Activated CD8-positive, alpha-beta memory T cell treated with anti-CD3 and anti-CD28 coated beads, Interleukin-2, amount 10 ng/mL, durations not matched to agents 7 days and 5 days (primary cell): ENCODE results near the gene NSFL1C. TPM values are rescaled to one million over a fixed set of nuclear protein-coding genes. Genes with fewer than 3 reads are reported as not detected.
A peak's percentile ranks its signal among the peaks of the same experiment; 100 is the strongest.
"Not testable (repeated sequence)": the region's sequence is repeated elsewhere in the genome, so short reads cannot be mapped to it uniquely, and the experiment has no call there.

Experiments used
- ATAC-seq: fragments of 150-1000 bp; cut with Tn5 transposase; one replicate; pipeline ENCODE4 v1.10.0; 2021; ENCODE audit warnings: moderate library complexity
- CTCF ChIA-PET: fragments of 350-600 bp; sonication (Branson Sonifier 250); formaldehyde crosslinking; loops from one replicate; lab custom pipeline; 2021; ENCODE audit warnings: antibody characterized with exemption; lab: Charles Lee
- DNase-seq: peaks from one replicate; pipeline ENCODE4 v3.0.0-alpha.2; 2020
- H3K27ac Mint-ChIP-seq: one replicate; pipeline ENCODE4 v1.8.0; 2021; ENCODE audit warnings: mild to moderate bottlenecking, mixed read lengths
- H3K27me3 Mint-ChIP-seq: one replicate; pipeline ENCODE4 v1.8.0; 2021; ENCODE audit warnings: mixed read lengths
- H3K36me3 Mint-ChIP-seq: one replicate; pipeline ENCODE4 v1.8.0; 2021; ENCODE audit warnings: mild to moderate bottlenecking, mixed read lengths
- H3K4me1 Mint-ChIP-seq: one replicate; pipeline ENCODE4 v1.8.0; 2021; ENCODE audit warnings: mixed read lengths
- H3K4me3 Mint-ChIP-seq: one replicate; pipeline ENCODE4 v1.8.0; 2021; ENCODE audit warnings: mild to moderate bottlenecking, moderate library complexity, mixed read lengths
- H3K9me3 Mint-ChIP-seq: one replicate; pipeline ENCODE4 v1.8.0; 2022; ENCODE audit warnings: low read depth, mixed read lengths
- total RNA-seq, 2 experiments: library from RNA; stranded (reverse); gene quantifications; one replicate each; pipeline ENCODE4 v1.2.3, GENCODE V29; 2021

NSFL1C gene
- 10 to 100 TPM; 55.6 to 65.0 TPM for total RNA-seq

DNA sequence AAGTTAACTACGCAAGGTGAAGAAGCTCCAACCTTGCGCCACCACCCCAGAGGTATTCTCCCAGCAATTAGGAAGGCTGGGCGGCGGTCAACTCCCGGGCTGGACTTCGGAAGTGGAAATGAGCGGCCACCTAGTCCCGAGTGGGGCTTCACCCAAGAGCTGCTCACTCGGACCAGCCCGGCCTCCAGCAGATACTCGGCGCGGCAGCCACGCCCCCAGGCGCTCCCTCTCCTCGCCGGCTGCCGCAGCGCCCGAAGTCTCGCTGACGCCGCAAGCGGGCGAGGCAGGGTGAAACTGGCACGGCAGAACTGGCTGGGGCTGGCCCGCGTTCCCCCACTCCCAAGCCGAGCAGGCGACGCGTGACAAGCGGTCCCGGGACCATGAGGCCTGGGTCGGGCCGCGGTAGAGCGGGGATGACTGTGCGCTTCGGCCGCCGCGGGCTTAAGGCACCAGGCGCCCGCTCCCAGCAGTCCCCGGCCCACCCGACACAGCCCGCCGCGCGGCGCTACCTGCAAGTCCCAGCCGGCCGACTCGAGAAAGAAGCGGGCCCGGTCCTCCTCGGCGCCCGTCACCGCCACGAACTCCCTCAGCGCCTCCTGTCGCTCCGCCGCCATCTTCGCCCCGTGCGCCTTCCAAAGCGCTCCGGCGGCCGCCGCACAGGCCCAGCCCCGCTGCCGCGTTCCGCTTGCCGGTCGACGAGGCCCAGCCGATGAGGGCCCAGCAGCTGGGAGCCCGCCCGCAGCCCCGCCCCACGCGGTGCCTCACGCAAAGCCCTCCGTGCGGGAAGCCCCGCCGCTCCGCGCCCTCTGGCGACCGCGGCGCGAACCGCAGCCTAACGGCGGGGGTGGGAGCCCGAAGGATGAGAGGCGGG, at the start of gene NSFL1C:
Gene NSFL1C, minus strand, starts transcription at position 639 of the 871 bp plus-strand sequence. Its CDS starts 25 bp downstream, at position 614.
- peaks cover 16% of the 10 kb centered on the region for H3K27me3 Mint-ChIP-seq
- ATAC-seq (peak; percentile 98), DNase-seq (peak; percentile 97)
- H3K4me1 Mint-ChIP-seq = peaks cover 39% of the 10 kb centered on the region
- H3K36me3 Mint-ChIP-seq = peaks cover 6% of the 10 kb centered on the region
- CTCF ChIA-PET = interaction anchor here (0.7 to 5.2 kb wide), 22 partner anchors 8 to 315 kb away, joined by 3 to 24 read pairs (median 4); partner anchors contain the start of genes FKBP1A and SNPH
- no peaks in the 10 kb centered on the region for H3K9me3 Mint-ChIP-seq
- peak within 1 kb of the TSS; percentile 78 for H3K27ac Mint-ChIP-seq
- peak within 1 kb of the TSS; percentile 79 for H3K4me3 Mint-ChIP-seq

DNA sequence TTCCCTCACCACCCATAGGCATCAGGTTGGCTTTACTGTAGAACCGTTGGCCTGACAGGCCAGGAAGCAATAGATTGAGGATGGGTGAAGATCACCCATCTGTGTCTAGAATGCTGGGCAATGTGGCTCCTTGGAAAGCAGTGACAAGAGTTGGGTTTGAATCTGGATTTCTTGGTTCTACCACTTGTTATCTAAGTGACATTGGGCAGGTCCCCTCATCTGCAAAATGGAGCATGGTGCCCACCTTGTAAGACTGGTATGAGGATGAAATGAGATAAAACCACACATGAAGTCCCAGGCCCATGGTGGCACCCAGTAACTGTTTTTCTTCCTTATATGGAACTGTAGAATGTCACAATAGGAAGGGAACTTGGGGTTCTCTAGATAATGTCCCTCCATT, 47.2 kb upstream of the NSFL1C start:
- Mint-ChIP-seq H3K9me3 (peaks cover 5% of the 10 kb centered on the region), H3K4me1 (no peaks in the 10 kb centered on the region), H3K27me3 (peaks cover 18% of the 10 kb centered on the region), H3K4me3 (no peak overlapping the region), H3K36me3 (no peaks in the 10 kb centered on the region), H3K27ac (no peak overlapping the region)
- no peak for DNase-seq
- no peak for ATAC-seq
- CTCF ChIA-PET = no interaction called here

DNA sequence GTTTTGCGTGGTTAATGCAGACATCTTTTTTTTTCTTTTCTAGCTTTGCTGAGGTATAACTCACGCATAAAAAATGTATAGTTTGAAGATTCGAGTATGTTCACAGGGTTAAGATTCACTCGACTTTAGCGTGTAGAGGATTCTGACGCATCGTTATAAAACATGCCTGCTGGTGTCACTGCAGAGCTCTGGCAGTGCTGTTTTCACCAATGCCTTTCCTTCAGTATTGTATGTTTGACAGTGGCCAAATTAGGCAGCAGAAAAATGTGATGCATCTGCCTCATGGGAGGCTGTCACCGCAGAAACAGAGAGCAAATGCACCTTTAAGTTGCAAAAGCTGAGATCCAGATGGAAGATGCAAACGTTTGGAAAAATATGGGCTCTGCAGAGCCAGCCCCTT, 42.6 kb upstream of the NSFL1C start:
- CTCF ChIA-PET = interaction anchor here (0.6 to 5.6 kb wide), 9 partner anchors 10 to 267 kb away, joined by 3 to 40 read pairs (median 4); partner anchors contain the start of gene NSFL1C
- Mint-ChIP-seq H3K27ac (no peak overlapping the region), H3K4me3 (no peak overlapping the region), H3K9me3 (peaks cover 5% of the 10 kb centered on the region), H3K27me3 (peaks cover 50% of the 10 kb centered on the region), H3K36me3 (no peaks in the 10 kb centered on the region), H3K4me1 (no peaks in the 10 kb centered on the region)
- ATAC-seq = no peak
- no peak for DNase-seq

DNA sequence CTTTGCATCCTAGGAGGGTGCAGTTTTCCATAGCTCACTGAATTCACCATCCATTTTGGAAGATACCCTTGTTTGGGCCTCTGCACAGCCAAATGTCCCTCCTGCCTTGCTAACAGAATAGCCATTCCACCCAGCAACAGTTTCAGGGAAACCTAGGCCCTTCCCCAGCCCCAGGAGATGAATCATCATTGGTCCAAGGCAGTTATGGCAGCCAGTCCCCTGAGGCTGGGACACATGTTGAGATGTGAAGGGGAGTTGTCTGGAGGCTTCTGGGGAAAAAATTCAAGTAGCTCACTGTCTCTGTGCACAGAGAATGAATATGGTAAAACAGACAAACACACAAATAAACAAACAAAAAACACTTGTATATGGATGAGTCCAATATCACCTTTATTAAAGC, 41.9 kb upstream of the NSFL1C start:
- no peak overlapping the region for H3K4me3 Mint-ChIP-seq

DNA sequence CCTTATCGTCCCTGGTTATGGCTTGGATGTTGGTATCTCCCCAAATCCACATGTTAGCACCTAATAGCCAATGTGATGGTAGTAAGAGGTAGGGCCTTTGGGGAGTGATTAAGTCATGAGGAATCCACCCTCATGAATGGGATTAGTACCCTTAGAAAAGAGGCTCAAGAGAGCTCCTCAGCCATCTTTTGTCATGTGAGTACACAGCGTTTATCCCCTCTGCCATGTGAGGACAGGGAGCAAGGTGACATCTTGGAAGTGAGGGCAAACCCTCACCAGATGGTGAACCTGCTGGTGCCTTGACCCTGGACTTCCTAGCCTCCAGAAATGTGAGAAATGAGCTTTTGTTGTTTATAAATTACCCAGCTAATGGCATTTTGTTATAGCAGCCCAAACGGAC, 40.6 kb upstream of the NSFL1C start:
- no peak overlapping the region for H3K27ac Mint-ChIP-seq
- H3K4me3 Mint-ChIP-seq = no peak overlapping the region
- no peaks in the 10 kb centered on the region for H3K36me3 Mint-ChIP-seq
- no peak for DNase-seq
- CTCF ChIA-PET = interaction anchor here (0.9 to 5.6 kb wide), 3 partner anchors 40 to 295 kb away, joined by 3 to 35 read pairs (median 4); partner anchors contain the start of gene NSFL1C
- ATAC-seq = no peak
- peaks cover 64% of the 10 kb centered on the region for H3K27me3 Mint-ChIP-seq
- peaks cover 4% of the 10 kb centered on the region for H3K4me1 Mint-ChIP-seq
- H3K9me3 Mint-ChIP-seq = no peaks in the 10 kb centered on the region

More for the DNA sequence above, 41.9 kb upstream of the NSFL1C start:
- CTCF ChIA-PET = interaction anchor here (0.6 to 5.6 kb wide), 7 partner anchors 23 to 268 kb away, joined by 3 to 40 read pairs (median 5); partner anchors contain the start of gene NSFL1C
- peaks cover 2% of the 10 kb centered on the region for H3K4me1 Mint-ChIP-seq
- DNase-seq (no peak), ATAC-seq (no peak)
- peaks cover 51% of the 10 kb centered on the region for H3K27me3 Mint-ChIP-seq
- H3K9me3 Mint-ChIP-seq = peaks cover 5% of the 10 kb centered on the region
- no peaks in the 10 kb centered on the region for H3K36me3 Mint-ChIP-seq
- H3K27ac Mint-ChIP-seq = no peak overlapping the region

DNA sequence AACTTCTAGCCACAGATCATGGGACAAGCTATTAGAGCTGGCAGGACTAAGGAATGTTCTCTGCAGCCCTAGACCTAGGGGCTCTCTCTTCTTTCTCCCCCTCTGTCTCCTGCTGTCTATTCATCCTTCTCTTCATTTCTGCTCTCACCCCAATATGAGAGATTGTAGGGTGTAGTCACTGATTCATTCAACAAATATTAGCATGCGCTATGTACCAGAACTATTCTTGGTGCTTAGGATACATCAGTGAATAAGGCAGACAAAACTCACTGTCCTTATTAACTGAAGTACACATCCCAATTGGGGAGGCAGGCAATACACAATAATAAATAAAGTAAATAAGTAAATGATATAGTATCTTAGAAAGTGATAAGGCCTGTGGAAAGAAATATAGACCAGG, 39.2 kb upstream of the NSFL1C start:
- CTCF ChIA-PET = interaction anchor here (4.9 to 5.6 kb wide), 2 partner anchors 229 to 271 kb away, joined by 35 to 41 read pairs; no protein-coding TSS in a partner anchor

DNA sequence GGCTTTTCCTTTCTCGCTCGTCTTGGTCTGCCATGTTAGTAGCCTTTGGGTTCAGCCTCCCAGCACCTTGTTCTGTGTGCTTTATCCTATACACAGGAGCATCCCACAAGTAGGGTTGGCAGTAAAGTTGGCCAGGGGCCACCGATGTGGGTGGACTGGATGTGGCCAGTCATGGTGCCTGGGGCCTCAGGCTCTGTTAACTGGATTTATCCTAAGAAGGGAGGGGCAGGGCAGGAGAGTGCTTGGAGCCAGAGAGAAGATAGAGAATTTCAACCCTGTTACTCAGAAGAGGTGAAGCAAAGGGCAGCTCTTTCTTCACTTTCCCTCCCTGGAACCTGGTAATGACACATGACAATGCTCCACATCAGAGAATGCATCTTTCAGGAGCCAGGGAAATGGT, 38.7 kb upstream of the NSFL1C start:
- Mint-ChIP-seq H3K27ac (no peak overlapping the region), H3K4me3 (no peak overlapping the region)
- CTCF ChIA-PET = interaction anchor here (2.5 to 4.9 kb wide), 2 partner anchors 24 to 271 kb away, joined by 10 to 41 read pairs; no protein-coding TSS in a partner anchor

More for the DNA sequence above, 39.2 kb upstream of the NSFL1C start:
- ATAC-seq (no peak), DNase-seq (no peak)
- Mint-ChIP-seq H3K4me3 (no peak overlapping the region), H3K9me3 (no peaks in the 10 kb centered on the region), H3K36me3 (no peaks in the 10 kb centered on the region), H3K27me3 (peaks cover 65% of the 10 kb centered on the region), H3K4me1 (peaks cover 4% of the 10 kb centered on the region), H3K27ac (no peak overlapping the region)

DNA sequence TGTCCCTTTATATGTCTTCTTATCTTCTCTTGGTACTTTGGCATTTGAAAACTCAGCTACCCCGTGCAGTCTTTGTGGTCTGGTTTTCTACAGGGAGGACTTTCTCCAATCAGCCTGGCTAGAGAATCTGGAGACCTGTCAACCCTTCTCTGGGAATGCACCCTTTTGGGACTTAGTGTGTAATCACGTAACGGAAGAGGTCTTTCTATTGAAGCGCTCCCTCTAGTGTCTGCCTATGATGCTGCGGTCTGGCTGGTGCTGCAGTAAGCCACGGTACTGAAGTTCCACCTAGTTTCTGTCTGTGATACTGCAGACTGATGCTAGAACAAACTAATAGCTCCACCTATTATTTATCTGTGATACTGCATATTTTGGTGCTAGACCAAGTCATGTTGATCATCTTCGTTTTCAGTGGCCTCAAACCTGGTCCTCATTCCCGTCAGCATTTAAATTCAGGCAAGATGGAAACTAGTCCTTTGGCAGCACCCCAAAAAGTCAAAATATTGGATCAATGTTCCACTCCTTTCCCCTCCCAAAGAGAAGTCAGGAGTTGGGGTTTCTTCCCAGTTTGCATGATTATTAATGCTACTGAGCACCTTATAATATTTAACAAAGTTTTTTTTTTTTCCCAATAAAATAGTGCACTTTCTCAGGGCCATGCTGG, 37.0 kb upstream of the NSFL1C start:
- Mint-ChIP-seq H3K36me3 (no peaks in the 10 kb centered on the region), H3K27me3 (peaks cover 75% of the 10 kb centered on the region), H3K27ac (no peak overlapping the region), H3K4me1 (peaks cover 4% of the 10 kb centered on the region), H3K9me3 (no peaks in the 10 kb centered on the region), H3K4me3 (no peak overlapping the region)
- CTCF ChIA-PET = interaction anchor here (0.6 to 4.9 kb wide), 55 partner anchors 8 to 408 kb away, joined by 3 to 41 read pairs (median 4); partner anchors contain the start of genes NSFL1C, RAD21L1, SIRPB2 and SNPH
- DNase-seq (peak; percentile 86), ATAC-seq (peak; percentile 99)

More for the DNA sequence above, 38.7 kb upstream of the NSFL1C start:
- H3K4me1 Mint-ChIP-seq = peaks cover 4% of the 10 kb centered on the region
- ATAC-seq = no peak
- peaks cover 68% of the 10 kb centered on the region for H3K27me3 Mint-ChIP-seq
- H3K9me3 Mint-ChIP-seq = no peaks in the 10 kb centered on the region
- no peak for DNase-seq
- no peaks in the 10 kb centered on the region for H3K36me3 Mint-ChIP-seq

DNA sequence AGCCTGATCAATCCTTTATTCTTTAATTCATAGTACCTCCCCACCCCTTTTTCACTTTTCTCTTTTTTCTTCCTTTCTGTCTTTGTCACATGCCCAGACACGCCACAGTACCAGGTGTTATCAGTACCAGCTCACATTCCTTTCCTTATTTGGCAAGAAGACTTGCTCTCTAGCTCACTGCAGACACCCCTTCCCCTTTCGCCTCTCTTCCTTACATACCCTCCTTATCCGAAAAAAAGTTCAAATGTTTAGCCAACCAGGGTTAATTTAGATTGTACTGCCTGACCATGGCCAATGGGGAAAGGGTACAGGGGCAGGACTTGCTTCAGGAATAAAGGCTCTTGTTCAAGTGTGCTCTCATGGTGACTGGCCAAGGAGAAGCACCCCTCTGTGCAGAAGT, 33.8 kb upstream of the NSFL1C start:
- Mint-ChIP-seq H3K27ac (no peak overlapping the region), H3K27me3 (peaks cover 81% of the 10 kb centered on the region), H3K4me3 (no peak overlapping the region), H3K36me3 (no peaks in the 10 kb centered on the region), H3K9me3 (no peaks in the 10 kb centered on the region), H3K4me1 (peaks cover 4% of the 10 kb centered on the region)
- ATAC-seq (no peak), DNase-seq (no peak)
- CTCF ChIA-PET = no interaction called here

DNA sequence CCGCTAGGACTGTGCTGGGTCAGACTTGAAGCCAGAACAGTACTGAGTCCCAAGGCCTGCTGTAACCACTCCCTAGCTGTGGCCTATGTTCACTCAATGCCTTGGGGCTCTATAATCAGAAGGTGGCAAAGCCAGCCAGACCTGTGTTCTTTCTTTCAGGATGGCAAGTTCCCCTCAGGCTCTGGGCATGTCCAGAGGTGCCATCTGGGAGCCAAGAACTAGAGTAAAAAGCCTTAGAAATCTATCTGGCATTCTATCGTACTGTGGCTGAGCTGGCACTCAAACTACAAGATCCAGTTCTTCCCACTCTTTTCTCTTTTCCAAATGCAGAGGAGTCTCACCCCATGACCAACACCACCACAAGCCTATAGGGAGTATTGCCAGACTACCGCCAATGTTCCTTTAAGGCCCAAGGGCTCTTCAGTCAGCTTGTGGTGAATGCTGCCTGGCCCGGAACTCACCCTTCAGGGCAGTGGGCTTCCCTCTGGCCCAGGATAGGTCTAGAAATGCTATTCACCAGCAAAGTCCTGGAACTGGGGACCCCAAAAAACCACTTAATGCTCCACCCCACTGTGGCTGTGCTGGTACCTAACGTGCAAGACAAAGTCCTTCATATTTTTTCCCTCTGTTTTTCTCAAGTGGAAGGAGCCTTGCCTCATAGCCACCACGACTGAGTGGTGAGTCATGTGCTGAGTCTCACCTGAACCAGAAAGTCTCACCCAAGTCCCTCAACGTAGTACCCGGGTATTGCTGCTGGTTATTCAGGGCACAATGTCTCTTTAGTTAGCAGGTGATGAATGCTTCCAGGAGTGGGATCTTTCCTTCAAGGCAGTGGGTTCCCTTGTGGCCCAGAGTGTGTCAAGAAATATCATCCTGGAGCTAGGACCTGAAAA, 33.1 kb upstream of the NSFL1C start:
- H3K27ac Mint-ChIP-seq = no peak overlapping the region
- no peak overlapping the region for H3K4me3 Mint-ChIP-seq
- H3K4me1 Mint-ChIP-seq = peaks cover 4% of the 10 kb centered on the region
- H3K27me3 Mint-ChIP-seq = peaks cover 84% of the 10 kb centered on the region
- no peak for ATAC-seq
- no peaks in the 10 kb centered on the region for H3K36me3 Mint-ChIP-seq
- H3K9me3 Mint-ChIP-seq = no peaks in the 10 kb centered on the region
- DNase-seq = no peak
- CTCF ChIA-PET = no interaction called here

DNA sequence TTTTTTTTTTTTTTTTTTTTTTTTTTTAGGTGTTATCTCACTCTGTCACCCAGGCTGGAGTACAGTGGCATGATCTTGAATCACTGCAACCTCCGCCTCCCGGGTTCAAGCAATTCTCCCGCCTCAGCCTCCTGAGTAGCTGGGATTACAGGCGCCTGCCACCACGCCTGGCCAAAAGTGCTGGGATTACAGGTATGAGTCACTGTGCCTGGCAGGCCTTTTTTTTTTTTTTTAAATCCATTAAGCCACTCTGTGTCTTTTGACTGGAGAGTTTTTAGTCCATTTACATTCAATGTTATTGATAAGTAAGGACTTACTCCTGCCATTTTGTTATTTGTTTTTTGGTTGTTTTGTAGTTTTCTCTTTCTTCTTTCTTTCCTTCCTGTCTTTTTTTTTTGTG, 30.7 kb upstream of the NSFL1C start:
- H3K27me3 Mint-ChIP-seq = peaks cover 79% of the 10 kb centered on the region
- H3K4me3 Mint-ChIP-seq, H3K9me3 Mint-ChIP-seq, H3K27ac Mint-ChIP-seq, H3K36me3 Mint-ChIP-seq, DNase-seq, ATAC-seq, H3K4me1 Mint-ChIP-seq: not testable (repeated sequence)
- CTCF ChIA-PET = interaction anchor here (0.7 to 1.4 kb wide), 4 partner anchors 30 to 287 kb away, joined by 3 to 4 read pairs (median 4); no protein-coding TSS in a partner anchor

DNA sequence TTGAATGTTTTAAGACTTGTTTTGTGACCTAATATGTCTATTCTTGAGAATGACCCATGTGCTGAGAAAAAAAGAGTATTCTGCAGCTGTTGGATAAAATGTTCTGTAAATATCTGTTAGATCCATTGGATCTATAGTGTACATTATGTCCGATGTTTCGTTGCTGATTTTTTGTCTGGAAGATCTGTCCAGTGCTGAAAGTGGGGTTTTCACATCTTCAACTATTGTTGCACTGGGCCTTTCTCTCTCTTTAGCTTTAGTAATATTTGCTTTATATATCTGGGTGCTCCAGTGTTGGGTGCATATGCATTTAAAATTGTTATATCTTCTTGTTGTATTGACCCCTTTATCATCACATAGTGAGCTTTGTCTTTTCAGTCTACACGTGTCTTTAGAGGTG, 30.3 kb upstream of the NSFL1C start:
- no peak for ATAC-seq
- peaks cover 74% of the 10 kb centered on the region for H3K27me3 Mint-ChIP-seq
- DNase-seq = no peak
- H3K36me3 Mint-ChIP-seq = no peaks in the 10 kb centered on the region
- CTCF ChIA-PET = interaction anchor here (0.7 to 1.4 kb wide), 2 partner anchors 30 to 48 kb away, joined by 4 read pairs; no protein-coding TSS in a partner anchor
- H3K27ac Mint-ChIP-seq = no peak overlapping the region
- no peak overlapping the region for H3K4me3 Mint-ChIP-seq
- peaks cover 2% of the 10 kb centered on the region for H3K9me3 Mint-ChIP-seq
- peaks cover 2% of the 10 kb centered on the region for H3K4me1 Mint-ChIP-seq
